GM12874 (cell line): ENCODE results near the gene MKRN2OS.

ENCODE experiments used
- TF ChIP-seq, protein P1 (sequence below): IDR thresholded peaks from 2 replicates; pipeline ENCODE4 v1.5.1; 2011; ENCODE audit warnings: low read depth, mild to moderate bottlenecking, control low read depth, low read length, moderate library complexity; ENCODE audit not compliant: insufficient read depth

The MKRN2OS gene

DNA sequence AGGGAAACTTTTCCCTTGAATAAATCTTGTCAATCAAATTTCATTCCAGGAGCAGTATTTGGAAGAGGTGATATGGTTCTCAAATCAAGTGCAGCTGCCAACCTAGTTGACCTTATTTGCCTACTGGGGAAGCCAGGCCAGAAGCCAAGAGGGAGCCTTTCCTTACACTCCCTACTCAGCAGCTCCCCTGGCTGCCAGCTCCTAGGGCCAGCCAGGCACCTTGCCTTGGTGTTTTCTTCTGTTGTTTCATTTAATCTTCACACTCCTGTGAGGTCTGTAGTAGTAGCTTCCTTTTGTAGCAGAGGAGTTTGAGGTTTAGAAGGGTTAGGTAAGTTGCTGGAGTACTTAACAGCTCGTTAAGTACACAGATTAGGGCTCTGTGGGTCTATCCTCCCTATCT, 22.6 kb downstream of the MKRN2OS start:
- TF ChIP-seq, protein P1, sequence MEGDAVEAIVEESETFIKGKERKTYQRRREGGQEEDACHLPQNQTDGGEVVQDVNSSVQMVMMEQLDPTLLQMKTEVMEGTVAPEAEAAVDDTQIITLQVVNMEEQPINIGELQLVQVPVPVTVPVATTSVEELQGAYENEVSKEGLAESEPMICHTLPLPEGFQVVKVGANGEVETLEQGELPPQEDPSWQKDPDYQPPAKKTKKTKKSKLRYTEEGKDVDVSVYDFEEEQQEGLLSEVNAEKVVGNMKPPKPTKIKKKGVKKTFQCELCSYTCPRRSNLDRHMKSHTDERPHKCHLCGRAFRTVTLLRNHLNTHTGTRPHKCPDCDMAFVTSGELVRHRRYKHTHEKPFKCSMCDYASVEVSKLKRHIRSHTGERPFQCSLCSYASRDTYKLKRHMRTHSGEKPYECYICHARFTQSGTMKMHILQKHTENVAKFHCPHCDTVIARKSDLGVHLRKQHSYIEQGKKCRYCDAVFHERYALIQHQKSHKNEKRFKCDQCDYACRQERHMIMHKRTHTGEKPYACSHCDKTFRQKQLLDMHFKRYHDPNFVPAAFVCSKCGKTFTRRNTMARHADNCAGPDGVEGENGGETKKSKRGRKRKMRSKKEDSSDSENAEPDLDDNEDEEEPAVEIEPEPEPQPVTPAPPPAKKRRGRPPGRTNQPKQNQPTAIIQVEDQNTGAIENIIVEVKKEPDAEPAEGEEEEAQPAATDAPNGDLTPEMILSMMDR = no peak

DNA sequence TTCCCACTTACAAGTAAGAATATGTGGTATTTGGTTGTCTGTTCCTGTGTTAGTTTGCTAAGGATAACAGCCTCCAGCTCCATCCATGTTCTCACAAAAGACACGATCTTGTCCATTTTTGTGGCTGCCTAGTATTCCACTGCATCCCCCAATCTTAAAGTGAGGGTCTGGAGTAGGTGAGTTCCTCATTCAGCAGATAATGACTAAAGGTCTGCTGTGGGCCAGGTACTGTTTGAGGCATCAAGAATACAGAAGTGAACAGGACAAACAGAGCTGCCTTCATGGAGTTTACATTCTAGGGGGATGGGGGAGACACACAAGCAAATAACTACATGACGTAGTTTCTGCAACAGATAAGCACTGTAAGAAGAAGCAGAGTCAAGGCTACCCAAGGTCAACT, 24.3 kb downstream of the MKRN2OS start:
- TF ChIP-seq, protein P1 = no peak

DNA sequence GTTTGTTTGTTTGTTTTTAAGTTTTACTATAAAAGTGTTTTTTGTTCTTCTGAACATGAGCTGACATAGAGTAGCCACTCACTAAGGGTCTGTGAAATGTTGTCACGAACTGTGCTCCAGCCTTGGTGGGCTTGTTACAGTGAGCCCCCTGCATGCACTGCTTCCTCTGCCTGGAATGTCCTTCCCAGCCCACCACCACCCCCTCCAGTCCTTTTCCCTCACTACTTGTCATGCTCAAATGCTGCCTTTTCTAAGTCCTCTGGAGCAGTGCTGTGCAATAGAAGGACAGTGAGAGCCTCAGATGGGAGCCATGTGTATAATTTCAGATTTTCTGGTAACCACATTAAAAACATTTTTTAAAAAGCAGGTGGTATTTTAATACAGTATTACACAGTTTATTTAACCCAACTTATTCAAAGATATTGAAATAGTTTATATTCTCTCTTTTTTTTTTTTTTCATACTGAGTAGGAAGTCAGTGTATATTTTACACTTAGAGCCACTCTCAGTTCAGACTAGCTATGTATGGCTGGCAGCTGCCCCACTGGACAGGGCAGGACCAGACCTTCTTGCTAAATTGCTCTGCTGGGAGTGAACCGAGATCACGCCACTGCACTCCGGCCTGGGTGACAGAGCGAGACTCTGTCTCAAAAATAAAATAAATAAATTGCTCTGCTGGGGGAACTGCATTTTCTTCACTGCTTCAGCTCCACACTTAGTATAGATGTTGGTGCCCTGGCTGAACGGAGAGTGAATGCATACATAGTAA, 26.9 kb downstream of the MKRN2OS start:
- TF ChIP-seq, protein P1 = no peak

DNA sequence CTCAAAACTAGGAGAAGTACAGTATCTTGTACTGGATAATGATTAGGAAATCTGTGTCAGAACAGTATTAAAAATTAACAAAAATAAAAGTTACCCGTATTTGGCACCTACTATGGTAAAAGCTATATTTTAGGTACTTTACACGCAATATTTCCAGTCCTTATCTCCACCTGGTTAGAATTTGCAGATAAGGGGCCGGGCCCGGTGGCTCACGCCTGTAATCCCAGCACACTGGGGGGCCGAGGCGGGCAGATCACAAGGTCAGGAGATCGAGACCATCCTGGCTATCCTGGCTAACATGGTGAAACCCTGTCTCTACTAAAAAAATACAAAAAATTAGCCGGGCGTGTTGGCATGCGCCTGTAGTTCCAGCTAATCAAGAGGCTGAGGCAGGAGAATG, 28.4 kb downstream of the MKRN2OS start:
- TF ChIP-seq, protein P1 = no peak

DNA sequence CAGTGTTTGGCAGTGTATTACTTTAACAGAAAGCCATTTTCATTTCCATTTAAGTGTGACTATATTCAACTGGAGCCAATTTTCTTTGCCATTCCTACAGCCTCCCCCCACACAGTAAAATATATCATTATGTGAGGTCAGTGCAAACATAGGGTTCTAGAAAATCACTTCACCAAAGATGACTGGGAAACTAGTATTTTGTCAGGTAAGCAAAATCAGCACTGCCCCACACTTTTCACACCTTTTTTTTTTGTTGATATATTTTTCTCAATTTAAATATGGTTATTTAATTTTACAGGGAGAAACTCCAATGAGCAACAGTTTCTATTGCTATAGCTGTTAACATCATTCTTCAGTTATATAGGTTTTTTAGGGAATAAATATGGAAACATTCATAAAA, 29.7 kb downstream of the MKRN2OS start:
- TF ChIP-seq, protein P1 = no peak

DNA sequence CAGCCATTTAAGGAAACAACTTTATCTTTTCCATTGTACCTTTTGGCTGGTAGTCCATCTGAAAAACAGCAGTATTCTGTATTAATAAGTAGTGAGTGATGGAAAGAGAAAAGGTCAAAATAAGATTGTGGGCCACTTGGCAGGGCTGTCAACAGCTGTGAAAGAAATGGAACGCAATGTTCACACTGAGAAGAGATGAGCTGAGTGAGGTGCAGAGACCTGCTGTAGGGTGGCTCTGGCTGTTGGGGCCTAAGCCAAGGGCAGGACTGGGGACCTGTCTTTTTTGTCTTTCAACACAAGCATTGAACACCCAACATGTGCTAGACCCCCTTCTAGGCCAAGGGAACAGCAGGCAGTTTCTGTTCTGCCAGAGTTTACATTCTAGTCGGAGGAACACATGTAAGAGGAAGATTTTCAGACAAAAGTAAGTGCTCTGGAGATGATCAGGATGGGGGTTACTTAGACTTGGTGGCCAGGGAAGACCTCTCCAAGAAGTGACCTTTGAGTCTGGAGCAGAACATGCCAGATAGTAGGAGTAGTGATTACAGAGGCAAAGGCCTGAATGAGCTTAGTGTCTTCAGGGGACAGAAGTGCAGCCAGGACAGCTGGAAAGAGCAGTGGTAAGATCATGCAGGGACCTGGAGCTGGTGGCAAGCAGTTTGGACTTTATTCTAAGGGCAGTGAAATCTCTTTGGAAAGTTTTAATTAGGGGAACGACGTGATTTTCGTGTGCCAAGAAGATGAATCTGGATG, 31.4 kb downstream of the MKRN2OS start:
- TF ChIP-seq, protein P1 = no peak

DNA sequence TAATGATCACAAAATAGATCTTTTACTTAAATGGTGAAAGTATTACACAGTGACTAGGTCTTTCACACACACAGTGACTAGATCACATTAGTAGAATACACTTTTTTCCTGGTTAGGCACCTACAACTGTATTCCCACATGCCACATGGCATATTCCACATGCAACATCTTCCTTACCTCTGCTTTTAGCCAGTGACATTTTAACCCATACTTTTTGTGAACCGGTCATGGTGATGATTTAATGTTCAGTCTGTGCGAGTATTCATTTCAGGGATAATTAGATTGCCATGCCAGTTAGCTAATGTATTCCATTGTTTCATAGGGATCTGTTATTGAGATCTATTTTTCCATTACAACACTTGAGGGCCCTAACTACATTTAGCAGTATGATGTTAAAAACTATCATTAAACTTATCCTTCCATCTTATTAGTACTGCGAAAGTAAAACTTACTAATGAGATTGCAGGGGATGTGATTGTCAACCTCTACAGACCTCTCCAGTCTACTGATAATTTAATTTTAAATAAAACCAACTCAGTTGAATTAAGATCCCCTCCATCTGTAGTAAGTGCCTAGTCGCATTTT, 32.7 kb downstream of the MKRN2OS start:
- TF ChIP-seq, protein P1 = no peak
